Stimulated activated CD8-positive, alpha-beta memory T cell treated with anti-CD3 and anti-CD28 coated beads, Interleukin-15, amount 100 ng/mL, for 48 hours (primary cell): ENCODE data around the gene ZNF791.
"Not testable (repeated sequence)": the region's sequence is repeated elsewhere in the genome, so short reads cannot be mapped to it uniquely, and the experiment has no call there.

Experiments
- DNase-seq, 2 donors: peaks; one replicate each; pipeline ENCODE4 v3.0.0-alpha.2; 2020; ENCODE audit warnings: low read depth in 2 of 2

ZNF791 gene

DNA sequence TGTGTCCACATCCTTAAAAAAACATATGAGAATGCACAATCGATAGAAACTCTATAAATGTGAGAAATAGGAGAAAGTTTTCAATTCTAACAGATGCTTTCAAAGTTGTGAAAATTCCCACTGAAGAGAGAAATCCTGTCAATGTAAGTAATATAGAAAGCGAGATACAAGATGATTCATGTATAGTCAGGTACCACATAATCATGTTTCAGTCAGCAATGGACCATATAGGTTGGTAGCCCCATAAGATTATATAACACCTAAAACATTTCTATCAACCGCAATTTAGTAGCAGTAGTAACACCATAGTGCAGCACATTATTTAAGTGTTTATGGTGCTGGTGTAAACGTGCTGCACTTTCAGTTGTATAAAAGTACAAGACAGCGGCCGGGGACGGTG is 18.5 kb downstream of the ZNF791 start:
- no peak for DNase-seq

DNA sequence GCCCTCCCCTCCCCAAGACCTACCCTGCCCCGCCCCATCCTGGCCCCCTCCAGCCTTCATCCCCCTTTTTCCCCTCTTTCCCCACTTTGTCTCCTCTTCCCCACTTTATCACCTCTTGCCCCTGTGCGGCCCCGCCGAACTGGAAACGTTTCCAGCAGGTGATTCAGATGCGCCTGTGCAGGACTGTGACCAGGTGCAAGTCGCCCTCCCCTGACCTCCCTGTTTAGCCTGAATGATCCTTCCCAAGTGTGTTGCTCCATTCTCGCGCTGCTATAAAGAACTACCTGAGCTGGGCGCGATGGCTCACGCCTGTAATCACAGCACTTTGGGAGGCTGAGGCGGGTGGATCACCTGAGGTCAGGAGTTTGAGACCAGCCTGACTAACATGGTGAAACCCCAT is 25.9 kb downstream of the ZNF791 start:
- no peak for DNase-seq

DNA sequence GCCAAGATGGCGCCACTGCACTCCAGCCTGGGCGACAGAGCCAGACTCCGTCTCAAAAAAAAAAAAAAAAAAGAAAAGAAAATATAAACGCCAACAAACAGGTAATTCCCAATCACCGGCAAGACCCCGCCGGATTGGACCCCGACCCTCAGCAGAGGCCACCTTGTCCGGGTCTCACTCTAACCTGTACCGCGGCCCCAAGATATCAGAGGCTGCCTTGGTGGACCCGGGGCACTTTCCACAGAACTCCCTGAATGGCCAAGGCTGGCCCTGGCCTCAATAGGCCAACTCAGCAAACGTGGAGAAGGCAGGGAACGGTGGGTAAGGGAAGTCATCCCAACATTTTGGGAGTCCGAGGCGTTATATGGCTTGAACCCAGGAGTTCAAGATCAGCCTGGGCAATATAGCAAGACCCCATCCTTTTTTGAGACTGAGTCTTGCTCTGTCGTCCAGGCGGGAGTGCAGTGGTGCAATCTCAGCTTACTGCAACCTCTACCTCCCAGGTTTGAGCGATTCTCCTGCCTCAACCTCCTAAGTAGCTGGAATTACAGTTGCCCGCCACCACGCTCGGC is 28.0 kb downstream of the ZNF791 start:
- DNase-seq, result no peak

DNA sequence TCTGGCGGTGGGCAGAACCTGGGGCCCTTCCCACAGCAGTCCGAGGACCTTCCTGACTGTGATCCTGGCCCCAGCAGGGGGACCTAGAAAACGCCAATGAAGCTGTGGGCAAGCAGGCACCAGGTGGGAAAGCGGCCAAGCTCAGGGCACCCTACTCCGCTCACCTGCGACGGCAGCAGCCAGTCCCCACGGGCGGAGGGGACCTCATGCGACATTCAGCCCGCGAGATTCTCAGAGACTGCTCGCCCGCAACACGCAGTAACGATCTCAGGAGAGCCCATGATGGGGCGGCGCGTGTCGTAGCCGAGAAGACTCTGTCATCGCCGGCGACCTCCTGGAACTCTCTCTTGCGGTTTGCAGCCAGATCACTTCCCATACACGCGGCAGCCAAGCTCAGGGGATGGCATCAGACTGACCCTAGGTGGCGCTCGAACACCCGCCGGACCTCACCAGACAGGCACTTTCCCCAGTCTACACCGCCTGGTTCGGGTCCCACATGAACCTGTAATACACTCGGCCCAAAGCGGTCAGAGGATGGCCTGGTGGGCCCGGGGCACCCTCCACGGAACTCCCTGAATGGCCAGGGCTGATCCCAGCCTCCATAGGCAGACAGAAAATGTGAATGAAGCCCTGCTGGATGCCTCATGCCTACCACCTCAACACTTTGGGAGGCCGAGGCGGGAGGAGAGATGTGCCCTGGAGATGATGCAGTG is 29.3 kb downstream of the ZNF791 start:
- DNase-seq, result peak; percentile 82 to 84

DNA sequence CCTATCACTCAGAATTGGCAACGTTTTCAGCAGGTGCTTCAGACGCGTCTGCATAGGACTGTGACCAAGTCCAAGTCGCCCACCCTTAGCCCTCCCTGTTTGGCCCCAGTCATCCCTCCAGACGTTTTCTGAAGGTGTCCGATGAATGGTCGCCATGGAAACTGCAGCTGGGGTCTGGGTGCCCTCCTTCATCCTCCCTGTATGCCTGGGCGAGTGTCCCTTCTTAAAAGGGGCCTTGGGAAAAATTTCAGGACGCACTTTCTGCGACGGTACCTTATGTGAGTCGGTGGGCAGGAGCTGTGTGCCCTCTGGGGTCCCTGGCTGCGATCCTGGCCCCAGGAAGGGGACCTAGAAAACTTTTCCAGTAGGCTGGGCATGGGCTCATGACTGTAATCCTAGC is 30.7 kb downstream of the ZNF791 start:
- no peak for DNase-seq

DNA sequence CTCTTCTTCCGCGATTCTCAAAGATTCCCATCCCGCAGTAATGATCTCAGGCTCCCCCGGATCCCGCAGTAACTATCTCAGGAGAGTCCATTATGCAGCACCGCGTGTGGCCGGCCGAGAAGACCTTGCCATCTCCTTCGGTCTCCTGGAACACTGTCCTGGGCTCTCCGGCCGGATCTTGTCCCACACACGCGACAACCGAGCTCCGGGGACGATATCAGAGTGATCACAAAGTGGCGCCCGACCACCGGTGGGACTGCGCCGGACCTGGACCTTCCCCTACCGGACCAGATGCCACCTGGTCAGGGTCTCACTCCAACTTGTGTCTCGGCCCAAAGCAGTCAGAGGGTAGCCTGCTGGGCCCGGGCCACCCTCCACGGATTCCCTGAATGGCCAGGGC is 31.8 kb downstream of the ZNF791 start:
- DNase-seq, result no peak

DNA sequence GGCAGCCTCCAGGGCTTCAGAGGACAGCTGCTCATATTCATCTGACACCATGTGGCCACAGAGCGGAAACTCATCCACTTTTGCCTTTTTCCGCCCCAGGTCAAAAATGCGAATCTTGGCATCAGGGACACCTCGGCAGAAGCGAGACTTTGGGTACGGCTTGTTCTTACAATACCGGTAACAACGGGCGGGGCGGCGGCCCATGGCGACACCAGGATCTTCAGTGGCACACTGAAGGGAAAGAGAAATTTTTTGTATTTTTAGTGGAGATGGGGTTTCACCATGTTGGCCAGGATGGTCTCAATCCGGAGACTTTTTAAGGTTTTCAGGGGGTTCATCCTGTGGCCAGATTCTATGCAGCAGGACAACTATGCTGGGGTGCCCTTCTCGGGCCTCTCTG is 33.0 kb downstream of the ZNF791 start:
- DNase-seq, result not testable (repeated sequence)

DNA sequence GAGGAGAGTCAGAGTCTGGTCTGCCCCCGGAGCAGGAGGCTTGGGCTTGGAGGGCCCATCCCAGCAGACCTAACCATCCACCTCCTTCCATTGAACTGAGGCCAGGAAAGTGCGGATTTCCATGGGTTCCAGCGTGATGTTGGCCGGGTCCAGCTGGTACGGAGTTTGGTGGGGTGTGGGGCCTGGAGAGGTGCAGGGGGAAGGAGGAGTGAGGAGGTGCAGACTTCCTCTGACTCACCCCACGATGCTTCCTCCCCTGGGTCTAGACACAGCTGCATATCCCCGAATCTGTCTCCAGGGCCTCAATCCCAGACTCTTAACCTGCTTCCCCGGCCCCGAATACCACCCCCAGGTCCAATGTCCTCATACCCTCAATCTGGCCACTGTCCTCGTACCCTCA is 35.8 kb downstream of the ZNF791 start:
- no peak for DNase-seq

DNA sequence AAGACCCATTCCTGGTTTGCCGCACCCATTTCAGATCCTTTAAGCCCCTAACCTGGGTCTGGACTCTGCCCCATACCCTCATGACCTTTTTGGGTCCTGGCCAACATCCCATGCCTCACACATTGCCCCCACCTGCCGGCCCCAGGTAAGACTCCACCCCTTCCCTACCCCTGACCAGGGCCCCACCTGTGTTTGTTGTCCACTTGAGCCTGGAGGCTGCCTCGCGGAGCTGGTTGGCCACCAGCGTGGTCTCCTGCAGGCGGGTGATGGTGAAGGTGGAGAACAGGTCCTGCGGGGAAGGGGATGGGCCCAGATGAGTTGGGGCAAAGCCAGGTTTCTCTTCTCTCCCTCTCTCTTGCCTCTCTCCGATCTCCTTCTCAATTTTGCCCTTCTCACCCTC is 36.3 kb downstream of the ZNF791 start:
- no peak for DNase-seq

DNA sequence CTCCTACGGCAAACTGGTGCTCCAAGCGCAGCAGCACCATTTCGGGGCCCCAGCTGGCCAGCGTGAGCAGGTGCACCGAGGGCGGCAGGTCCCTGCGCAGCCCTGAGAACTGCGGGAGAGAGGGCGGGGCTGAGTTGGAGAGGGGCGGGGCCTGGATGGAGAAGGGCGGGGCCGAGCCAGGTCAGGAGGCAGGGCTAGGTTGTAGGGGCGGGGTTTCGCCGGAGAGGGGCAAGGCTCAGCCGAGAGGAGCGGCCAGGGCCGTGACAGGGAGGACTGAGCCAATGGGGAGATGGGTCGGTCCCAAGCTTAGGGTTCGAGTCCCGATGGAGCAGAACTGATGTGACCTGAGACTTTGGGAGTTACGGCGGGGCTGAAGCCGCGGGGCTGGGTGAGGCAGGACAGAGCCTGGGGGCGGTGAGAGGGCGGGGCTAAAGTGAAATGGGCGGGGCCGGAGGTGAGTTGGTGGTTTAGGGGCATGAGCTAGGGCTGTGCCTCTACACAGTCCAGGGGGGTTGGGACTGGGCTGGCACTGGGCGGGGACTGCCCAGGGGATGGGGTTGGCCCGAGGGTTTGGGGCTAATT is 36.9 kb downstream of the ZNF791 start:
- DNase-seq, result no peak

DNA sequence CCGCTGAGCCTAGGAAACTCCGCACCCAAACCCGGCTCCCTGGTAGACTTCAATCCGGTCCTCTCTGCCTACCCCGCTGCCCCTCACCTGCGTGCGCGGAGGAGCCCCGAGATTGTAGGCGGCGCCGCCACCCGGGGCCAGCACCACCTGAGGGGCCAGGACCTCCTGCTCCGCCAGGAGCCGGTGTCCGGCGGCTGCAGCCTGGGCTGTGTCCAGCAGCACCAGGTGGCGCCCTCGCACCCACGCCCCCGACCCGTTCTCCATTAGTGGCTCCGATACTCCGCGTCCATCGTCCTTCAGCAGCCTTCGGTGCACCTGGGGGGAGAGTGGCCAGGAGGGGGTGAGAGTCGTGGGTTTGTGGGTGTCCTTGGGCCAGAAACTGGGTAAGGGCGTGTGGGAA is 37.4 kb downstream of the ZNF791 start:
- no peak for DNase-seq

DNA sequence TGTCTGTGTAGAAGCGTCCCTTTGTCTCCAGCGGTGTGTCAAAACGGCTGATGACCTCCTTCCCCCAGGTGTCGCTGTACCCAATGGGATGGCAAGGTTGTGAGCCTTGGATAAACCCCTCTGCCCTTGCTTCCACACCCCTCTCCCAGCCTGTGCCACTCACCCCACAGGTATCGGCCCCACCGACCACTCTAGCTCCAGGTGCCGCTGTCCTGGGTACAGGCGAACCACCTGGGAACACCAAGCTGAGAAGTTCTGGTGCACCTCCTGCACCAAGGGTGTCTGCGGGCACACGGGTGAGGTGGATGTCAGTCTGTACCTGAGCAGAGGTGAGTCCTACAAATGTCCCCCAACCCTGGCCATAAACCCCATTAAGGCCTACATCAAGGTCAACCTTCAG is 39.2 kb downstream of the ZNF791 start:
- no peak for DNase-seq

DNA sequence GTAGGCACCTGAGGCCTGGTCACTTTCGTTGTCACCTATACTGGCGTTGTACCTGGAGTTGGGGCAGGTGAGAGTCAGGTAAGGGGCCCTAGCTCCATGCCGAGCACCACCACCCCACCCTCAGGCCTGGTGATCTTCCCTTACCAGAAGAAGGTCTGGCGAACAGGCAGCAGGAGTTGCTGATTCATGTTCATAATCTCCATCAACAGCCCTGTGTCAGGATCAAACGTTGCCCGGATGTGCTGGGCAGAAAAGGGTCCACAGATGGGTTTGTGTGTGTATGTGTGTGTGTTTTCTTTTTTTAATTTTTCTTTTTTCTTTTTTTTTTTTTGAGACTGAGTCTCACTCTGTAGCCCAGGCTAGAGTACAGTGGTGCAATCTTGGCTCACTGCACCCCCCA is 41.5 kb downstream of the ZNF791 start:
- no peak for DNase-seq

DNA sequence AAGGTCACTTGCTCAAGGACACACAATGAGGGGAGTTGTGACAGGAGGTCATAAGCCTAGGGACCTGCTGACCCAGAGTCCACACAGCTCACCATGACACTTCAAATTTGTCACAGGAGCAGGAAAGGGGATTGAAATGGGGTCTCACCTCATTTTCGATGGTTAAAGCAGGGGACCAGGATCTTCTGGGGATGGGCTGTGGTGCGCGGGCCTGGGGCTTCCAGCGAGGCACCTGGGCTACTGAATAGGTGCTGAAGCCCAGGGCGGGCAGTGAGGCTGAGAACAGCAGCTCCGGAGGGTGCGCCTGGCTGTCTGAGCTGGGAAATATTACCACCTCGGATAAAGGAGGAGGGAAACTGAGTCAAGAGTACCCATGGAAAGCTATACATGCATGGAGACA is 44.8 kb downstream of the ZNF791 start:
- no peak for DNase-seq

DNA sequence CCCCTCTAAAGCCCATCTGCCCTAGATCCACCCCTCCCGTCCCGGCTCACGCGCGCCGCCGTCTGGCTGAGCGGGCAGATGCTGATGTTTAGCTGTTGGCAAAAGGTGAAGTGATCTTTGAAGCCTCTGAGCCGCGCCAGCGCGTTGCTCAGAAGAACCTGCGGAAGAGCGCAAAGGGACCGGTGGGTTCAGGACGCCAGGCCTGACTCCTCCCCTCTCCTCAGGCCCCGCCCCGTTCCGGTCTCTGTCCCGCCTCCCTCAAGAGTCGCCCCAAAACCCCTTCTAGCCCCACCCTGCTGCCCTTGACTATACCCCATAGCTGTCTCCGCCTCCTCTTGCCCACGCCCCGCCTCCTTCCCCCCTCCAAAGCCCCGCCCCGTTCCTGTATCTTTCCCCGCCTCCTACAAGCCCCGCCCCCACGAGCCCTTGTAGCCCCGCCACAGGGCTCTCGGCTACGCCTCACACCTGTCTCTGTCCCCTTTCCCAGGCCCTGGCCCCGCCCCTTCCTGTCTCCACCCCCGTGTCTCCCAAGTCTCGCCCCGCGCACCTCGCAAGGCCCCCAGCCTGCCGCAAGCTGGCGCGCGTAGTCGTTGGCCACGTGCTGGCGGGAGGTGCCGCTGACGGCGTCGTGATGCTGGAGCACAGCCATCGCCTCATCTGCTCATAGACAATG is 46.3 kb downstream of the ZNF791 start:
- DNase-seq, result no peak

DNA sequence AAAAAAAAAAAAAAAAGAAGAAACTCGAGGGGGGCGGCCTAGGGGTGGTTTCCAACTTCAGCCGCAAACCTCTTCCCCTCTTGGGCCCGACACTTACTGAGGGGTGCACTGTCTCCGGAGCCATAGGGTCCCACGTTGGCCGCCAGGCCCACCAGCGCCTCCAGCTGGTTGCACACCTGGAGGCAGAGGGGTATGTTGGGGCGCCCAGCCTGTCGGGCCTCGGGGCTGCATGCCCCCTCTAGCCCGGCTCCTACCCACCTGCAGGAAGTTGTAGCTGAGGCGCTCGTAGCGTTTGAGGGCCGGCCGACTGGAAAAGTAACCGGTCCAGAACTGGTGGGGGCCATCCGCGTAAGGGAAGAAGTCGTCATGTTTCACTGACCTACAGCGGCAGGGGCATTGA is 47.2 kb downstream of the ZNF791 start:
- no peak for DNase-seq

DNA sequence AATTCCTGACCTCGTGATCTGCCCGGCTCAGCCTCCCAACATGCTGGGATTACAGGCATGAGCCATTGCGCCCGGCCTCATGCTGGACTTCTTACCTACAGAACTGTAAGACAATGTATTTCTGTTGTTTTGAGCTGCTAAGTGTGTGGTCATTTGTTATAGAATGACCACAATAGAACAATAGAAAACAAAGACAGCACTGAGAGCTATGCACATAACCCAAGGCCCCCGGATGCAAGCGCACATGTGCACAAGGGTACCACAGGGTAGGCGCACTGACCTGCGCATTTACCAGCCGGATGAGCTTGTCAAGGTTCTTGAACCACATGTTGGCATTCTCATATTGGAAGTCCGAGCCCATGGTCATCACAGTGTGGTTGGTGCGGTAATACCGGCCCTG is 50.3 kb downstream of the ZNF791 start:
- DNase-seq, result no peak

DNA sequence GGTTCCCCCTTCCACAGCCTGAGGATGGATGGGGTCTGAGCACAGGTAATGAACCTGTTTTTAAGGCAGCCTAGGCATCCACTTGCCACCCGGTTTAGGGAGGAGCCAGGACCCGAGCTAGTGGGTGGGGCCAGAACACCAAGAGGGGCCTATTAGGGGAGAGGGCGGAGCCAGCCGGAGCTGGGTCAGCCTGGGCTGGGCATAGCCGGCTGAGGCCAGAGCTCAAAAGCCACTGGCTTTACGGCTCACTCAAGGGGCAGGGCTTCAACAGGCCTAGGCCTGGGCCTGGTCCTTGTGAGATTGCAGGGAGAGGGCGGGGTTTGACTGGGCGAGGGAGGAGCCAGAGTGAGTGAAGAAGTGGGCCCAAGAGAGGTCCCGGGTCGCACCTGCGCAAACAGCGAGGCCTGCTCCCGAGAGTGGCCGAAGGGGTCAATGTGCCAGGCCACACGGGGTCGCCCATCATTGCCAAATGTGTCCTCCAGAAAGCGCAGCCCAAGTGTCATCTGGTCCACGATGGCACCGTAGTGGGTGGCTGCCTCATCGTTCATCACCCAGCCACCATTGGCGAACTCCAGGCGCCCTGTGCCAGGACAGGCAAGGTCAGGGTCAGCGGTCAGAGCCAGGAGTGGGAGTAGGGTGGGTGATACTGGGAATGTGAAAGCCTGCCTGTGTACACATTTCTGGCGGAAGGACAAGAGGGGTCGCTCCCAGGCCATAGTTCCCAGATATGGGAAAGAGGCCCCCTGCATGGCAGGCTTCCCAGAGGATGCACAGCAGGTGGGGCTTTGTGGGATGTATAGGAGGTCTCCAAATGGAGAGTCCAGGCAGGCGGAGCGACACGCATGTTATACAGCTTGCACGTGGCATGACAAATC is 53.9 kb downstream of the ZNF791 start:
- no peak for DNase-seq

DNA sequence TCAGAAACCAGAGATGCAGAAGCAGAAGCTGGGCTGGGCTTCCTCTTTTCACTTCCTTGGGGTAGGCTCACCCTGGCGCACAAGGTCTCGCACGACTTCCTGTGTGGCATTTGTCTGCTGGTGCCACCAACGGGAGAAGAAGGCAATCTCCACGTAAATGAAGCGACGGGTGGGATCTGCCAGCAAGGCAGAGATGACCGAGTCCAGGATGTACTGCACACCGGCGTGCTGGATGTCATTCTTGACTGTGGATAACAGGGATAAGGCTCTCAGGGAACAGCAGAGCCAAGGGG is 54.5 kb downstream of the ZNF791 start:
- DNase-seq, result no peak

DNA sequence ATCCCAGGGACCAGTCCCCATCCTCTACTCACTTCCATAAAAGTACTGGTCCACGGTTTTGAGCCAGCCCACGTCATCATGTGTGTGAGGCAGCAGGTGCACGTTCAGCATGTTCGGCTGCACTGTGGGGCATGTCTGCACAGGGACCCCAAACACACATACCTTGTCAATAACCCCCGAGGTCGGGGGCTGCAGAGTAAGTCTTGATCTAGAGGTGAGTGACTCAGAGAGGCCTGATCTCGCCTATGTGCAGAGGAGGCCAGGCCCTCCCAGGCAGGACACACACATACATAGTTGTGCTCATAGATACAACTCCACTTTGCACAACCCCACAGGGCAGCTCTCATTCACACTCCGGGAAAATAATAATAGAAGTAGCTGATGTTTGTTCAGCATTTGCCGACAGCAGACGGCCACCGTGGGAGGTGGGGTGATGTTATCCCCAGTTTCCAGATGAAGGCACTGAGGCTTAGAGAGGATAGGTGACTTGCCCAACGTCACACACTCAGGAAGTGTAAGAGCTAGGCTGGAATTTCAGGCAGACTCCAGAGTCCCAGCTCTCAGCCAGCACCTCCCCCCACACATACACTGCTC is 55.0 kb downstream of the ZNF791 start:
- no peak for DNase-seq

DNA sequence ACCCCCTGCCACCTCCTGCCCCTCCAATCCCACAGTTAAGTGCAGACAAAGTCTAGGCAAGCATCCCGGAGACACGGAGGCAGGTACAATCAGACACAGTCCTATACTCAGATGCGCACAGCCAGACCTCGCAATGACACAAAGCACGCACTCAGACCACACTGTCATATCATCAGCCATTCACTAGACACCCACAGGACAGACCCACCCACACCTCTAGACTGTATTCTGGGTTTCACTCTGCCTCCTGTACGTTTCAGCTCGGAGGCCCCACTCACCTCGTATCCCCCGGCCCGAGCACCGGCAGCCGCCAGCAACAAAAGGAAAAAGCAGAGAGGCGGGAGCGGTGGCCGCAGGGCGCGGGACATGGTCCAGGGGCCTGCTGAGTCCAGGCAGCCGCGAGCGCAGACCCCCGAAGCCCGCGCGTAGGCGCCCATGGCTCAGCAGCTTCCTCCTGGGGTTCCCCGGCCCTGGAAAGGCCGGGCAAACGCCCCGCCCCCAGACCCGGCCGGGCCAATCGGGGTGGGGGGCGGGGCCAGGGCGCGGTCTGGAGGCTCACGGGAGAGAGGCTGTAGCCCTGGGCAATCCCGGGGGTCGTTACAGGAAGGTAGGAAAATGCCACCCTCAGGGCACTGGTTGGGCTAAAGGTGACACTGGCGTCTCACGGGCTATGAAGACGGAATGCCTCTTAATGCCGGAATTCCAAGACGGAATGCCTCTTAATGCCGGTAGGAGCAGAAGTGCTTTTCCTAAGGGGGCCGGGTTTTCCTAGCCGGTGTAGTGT is 55.7 kb downstream of the ZNF791 start, which contains the start of the genes MAN2B1 and WDR83:
Gene MAN2B1 (minus strand): TSS at position 478 of the 784 bp plus-strand sequence. CDS start 41 bp downstream, at position 437.
Gene WDR83 (plus strand): TSS at position 543 of the 784 bp plus-strand sequence. CDS start 2,984 bp downstream, outside the sequence.
- DNase-seq, result peak; percentile 73 to 79
